Psoas muscle (tissue), 8 donors: ENCODE results near the gene CAVIN2. TPM values are rescaled to one million over a fixed set of nuclear protein-coding genes. Genes with fewer than 3 reads are reported as not detected.

Experiments
- ATAC-seq, 4 donors: fragments of 200-7000 bp; cut with Tn5 transposase; one replicate each; pipeline ENCODE4 v1.9.1; 2020; ENCODE audit warnings: moderate library complexity in 3 of 4, mild to moderate bottlenecking in 2 of 4
- DNase-seq, 2 donors: peaks; one replicate each; pipeline ENCODE4 v3.0.0-alpha.2; 2020
- H3K27ac ChIP-seq: fragments of 200-600 bp; one replicate; pipeline ENCODE4 v1.8.0; 2022
- H3K27me3 ChIP-seq, 3 donors: fragments of 200-600 bp in 1 of 3; one replicate each; pipeline versions ENCODE4 v1.6.1 to v1.8.0; 2013 to 2022; ENCODE audit warnings: low read length in 2 of 3, mild to moderate bottlenecking in 2 of 3, moderate library complexity in 1 of 3; ENCODE audit not compliant: insufficient read depth in 3 of 3
- H3K36me3 ChIP-seq, 2 donors: fragments of 200-600 bp in 1 of 2; one replicate each; pipeline versions ENCODE4 v1.6.1 to v1.8.0; 2013 to 2022; ENCODE audit warnings: low read depth in 1 of 2, mild to moderate bottlenecking in 1 of 2, moderate library complexity in 1 of 2; ENCODE audit not compliant: insufficient read depth in 1 of 2
- H3K4me1 ChIP-seq: fragments of 200-600 bp; one replicate; pipeline ENCODE4 v1.8.0; 2022
- H3K4me3 ChIP-seq: fragments of 200-600 bp; one replicate; pipeline ENCODE4 v1.8.0; 2022; ENCODE audit warnings: mild to moderate bottlenecking
- H3K9me3 ChIP-seq: fragments of 200-600 bp; one replicate; pipeline ENCODE4 v1.8.0; 2022
- WGBS, 3 donors: extraction: QIAGEN DNeasy Blood & Tissue Kit; methylation state at CpG; one replicate each; pipeline versions ENCODE4 v1.1.6 to v1.1.7; 2013; 5-methylcytosine and 5-hydroxymethylcytosine counted together
- intact Hi-C, 2 donors: fragments of 100-400 bp; cut with DNase I; formaldehyde crosslinking; loops; one replicate each; pipeline versions ENCODE4 v1.11.0 to v1.14.2; 2022
- polyA plus RNA-seq, 3 donors: library from polyadenylated mRNA; stranded (reverse); fragments of 200-250 nt; gene quantifications; one replicate each; pipeline ENCODE4 v1.2.3, GENCODE V29; 2013
- total RNA-seq, 4 donors: library from RNA; stranded (reverse); fragmentation: NEBNext Ultra II Directional in 2 of 4; extraction: Animal tissue kit (Norgen Biotek cat#: 25700) in 2 of 4; gene quantifications; one replicate each; pipeline versions ENCODE4 v1.2.1 to v1.2.4, GENCODE V29; 2021 to 2023
- TF ChIP-seq, protein P1 (sequence below): fragments of 200-600 bp; IDR thresholded peaks from one replicate; pipeline ENCODE4 v1.8.0; 2022; ENCODE audit warnings: antibody characterized with exemption
- donor health status: healthy with polysubstance abuse.
- donor health status: DM: no; HTN: no; CAD: no; lungs with moderate emphysema.
- donor health status: Bipolar disorder and iron deficiency.
- donor health status: healthy.
- donor health status: DM: yes; HTN: yes; CAD: no.
- donor health status: DM: no; HTN: no; CAD: no.
- donor health status: DM: no; HTN: no; CAD: no.
- donor health status: DM: yes; HTN: yes; CAD: no.

The CAVIN2 gene
- total and polyA plus RNA-seq, 7 donors = 15.9 to 38.7 (median 25.5) TPM

DNA sequence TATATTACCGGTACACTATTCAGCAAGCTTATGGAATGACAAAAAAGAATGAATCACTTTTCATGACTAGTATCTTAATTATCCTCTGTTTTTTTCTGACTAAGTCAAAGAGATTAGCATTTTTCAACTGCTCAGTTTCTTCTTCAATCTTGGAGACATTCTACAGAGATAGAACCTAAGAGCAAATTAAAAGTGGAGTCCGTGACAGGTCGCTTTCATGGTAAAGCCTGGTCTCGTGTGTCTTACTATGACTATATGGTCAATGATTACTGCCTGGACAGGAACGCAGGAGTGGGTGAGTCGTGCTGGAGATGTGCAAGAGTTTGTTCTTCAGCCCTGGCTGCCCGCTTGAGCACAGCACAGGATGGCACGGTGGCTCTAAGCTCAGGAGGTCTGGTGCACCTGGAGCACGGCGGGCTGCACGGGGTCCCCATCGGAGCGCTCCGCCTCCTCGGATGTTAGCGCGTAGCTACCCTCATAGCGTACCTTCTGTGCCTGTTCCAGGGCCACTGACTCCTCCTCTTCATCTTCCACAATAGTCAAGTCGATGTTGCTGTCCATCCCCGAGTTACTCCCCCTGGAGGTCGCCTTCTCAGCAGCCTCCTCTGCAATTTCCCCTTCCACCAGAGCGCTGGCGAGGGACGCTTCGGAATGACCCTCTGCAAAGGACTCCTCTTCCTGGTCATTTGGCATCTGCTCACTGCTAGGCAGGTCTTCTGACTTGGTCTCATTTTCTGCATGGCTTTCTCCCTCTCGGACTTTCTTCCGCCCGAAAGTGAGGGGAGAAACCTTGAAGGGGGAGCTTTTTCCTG lies 11.1 kb downstream of the CAVIN2 start:
- ATAC-seq (no peak), DNase-seq (no peak)
- Histone ChIP-seq H3K36me3 (peaks cover 0 to 4% of the 10 kb centered on the region in 2 donors), H3K27me3 (no peaks in the 10 kb centered on the region), H3K27ac (no peak overlapping the region), H3K4me3 (no peak overlapping the region), H3K4me1 (peaks cover 2% of the 10 kb centered on the region), H3K9me3 (no peaks in the 10 kb centered on the region)
- 89 to 91% (median 90%) methylated on average over 27 to 28 of the region's 28 CpGs for WGBS, 3 donors
- intact Hi-C loops = no loop called here
- TF ChIP-seq, protein P1, sequence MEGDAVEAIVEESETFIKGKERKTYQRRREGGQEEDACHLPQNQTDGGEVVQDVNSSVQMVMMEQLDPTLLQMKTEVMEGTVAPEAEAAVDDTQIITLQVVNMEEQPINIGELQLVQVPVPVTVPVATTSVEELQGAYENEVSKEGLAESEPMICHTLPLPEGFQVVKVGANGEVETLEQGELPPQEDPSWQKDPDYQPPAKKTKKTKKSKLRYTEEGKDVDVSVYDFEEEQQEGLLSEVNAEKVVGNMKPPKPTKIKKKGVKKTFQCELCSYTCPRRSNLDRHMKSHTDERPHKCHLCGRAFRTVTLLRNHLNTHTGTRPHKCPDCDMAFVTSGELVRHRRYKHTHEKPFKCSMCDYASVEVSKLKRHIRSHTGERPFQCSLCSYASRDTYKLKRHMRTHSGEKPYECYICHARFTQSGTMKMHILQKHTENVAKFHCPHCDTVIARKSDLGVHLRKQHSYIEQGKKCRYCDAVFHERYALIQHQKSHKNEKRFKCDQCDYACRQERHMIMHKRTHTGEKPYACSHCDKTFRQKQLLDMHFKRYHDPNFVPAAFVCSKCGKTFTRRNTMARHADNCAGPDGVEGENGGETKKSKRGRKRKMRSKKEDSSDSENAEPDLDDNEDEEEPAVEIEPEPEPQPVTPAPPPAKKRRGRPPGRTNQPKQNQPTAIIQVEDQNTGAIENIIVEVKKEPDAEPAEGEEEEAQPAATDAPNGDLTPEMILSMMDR = no peak

DNA sequence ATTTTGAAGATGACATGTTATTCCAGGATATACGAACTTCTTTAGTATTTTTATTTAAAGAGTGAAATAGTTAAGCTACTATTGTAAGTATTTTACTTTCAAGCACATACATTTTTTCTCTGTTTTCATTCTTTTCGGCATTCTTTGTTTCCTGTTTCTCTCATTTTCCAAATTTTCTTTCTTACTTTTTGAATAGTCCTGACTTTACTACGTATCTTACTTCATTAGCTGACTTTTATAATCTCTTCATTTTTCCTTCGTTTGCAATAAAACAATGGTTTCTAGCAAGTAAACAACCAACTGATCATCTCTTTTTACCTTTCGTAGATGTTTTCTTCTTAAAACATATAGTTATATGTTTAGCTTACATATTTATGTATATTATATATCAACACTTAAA lies 11.8 kb downstream of the CAVIN2 start:
- Histone ChIP-seq H3K4me1 (peaks cover 2% of the 10 kb centered on the region), H3K27me3 (no peaks in the 10 kb centered on the region), H3K27ac (no peak overlapping the region), H3K9me3 (no peaks in the 10 kb centered on the region), H3K36me3 (peaks cover 0 to 4% of the 10 kb centered on the region in 2 donors), H3K4me3 (no peak overlapping the region)
- DNase-seq (no peak), ATAC-seq (no peak)
- TF ChIP-seq, protein P1 = no peak
- WGBS, 3 donors = 80 to 87% (median 83%) methylated on average over 5 of the region's 5 CpGs
- intact Hi-C loops = no loop called here

DNA sequence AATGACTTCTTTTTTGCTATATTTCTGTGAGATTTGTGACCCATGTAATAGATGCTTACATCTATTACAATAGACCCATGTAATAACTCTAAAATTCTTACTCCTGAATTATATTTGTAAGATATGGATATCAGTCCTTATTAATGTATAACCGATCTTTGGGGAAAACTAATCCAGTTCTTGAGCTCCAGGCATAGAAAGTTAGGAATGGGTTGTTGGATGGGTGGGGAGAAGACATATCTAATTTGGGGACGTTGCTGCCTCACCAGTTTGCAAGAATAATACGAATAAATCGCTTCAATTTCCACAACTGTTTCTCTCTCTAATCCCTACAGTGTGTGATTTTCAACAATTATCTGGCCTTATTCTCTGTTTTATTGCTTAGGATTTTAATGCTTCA lies 13.5 kb downstream of the CAVIN2 start:
- H3K27ac ChIP-seq = no peak overlapping the region
- WGBS, 3 donors = 46 to 68% (median 52%) methylated on average over 4 of the region's 4 CpGs
- intact Hi-C loops = no loop called here
- peaks cover 2% of the 10 kb centered on the region for H3K4me1 ChIP-seq
- TF ChIP-seq, protein P1 = no peak
- ATAC-seq (no peak), DNase-seq (no peak)
- H3K9me3 ChIP-seq = no peaks in the 10 kb centered on the region
- peaks cover 0 to 4% of the 10 kb centered on the region in 2 donors for H3K36me3 ChIP-seq
- no peaks in the 10 kb centered on the region for H3K27me3 ChIP-seq
- no peak overlapping the region for H3K4me3 ChIP-seq

DNA sequence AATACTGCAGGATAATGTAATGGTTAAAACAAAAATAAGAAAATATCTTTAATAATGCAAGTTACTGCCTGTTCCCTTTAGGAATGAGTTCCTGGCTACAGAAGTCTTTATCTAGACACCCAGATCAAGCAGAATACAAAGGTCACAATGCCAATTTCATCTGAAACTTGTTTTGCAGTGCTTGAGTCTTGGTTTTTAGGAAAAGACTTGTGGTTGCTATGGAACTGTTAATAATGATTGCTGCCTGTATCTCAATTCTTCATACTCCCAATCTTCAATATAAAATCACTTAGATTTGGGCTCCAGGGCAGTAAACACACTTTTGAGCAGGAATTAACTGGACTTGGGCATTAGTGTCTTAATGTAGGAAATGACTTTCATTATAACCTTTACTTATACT lies 14.2 kb downstream of the CAVIN2 start:
- DNase-seq = no peak
- no peaks in the 10 kb centered on the region for H3K9me3 ChIP-seq
- peaks cover 0 to 4% of the 10 kb centered on the region in 2 donors for H3K36me3 ChIP-seq
- no peak overlapping the region for H3K4me3 ChIP-seq
- H3K4me1 ChIP-seq = peaks cover 2% of the 10 kb centered on the region
- H3K27ac ChIP-seq = no peak overlapping the region
- TF ChIP-seq, protein P1 = no peak
- intact Hi-C loops = no loop called here
- no peak for ATAC-seq
- no peaks in the 10 kb centered on the region for H3K27me3 ChIP-seq
